ENCODE measurements around the gene TUT7. TPM values are rescaled to one million over a fixed set of nuclear protein-coding genes. Genes with fewer than 3 reads are reported as not detected.
"Not testable (repeated sequence)": the region's sequence is repeated elsewhere in the genome, so short reads cannot be mapped to it uniquely, and the experiment has no call there.

Gene TUT7
- total RNA-seq, 1 experiment from 2014 or later, result 12.5 TPM

- H3K27ac ChIP-seq (ENCODE audit: low read length), result no peak overlapping the region
- peaks cover 22% of the 10 kb centered on the region for H3K36me3 ChIP-seq (ENCODE audit: control insufficient read depth, insufficient read depth, low read length)
- no peaks in the 10 kb centered on the region for H3K9me3 ChIP-seq (ENCODE audit: control insufficient read depth, insufficient read depth, low read depth, low read length)
- intact Hi-C loops (cut with micrococcal nuclease; ENCODE audit: unreplicated experiment) (no loop called here), in situ Hi-C loops (cut with HindIII; ENCODE audit: low pct_unique_long_range_greater_than_20kb, low sequenced_read_pairs) (no loop called here)
- no peaks in the 10 kb centered on the region for H3K27me3 ChIP-seq (ENCODE audit: control insufficient read depth, insufficient read depth, low read length)
- H3K4me3 ChIP-seq (ENCODE audit: low read depth in 2 of 2, low read length in 2 of 2), result no peak overlapping the region
- no peaks in the 10 kb centered on the region for H3K4me1 ChIP-seq (ENCODE audit: control insufficient read depth, insufficient read depth, low read length)
- ATAC-seq (no peak), DNase-seq (ENCODE audit: low read depth, low spot score) (no peak)
- BruUV-seq (replicated peaks), result no TSS peak
- no peak for TF ChIP-seq POLR2AphosphoS5 (IDR thresholded peaks at IDR 0.05; ENCODE audit: low read depth, low read length)
- CTCF ChIA-PET, result no interaction called here
- POLR2A ChIA-PET, result no interaction called here
Measured at GRCh38 chr9:86321373-86321772, 32.8 kb downstream of the TUT7 start.

GRCh38 chr9:86318187-86318586, 36.0 kb downstream of the TUT7 start:
- BruUV-seq (replicated peaks), result no TSS peak
- Histone ChIP-seq H3K36me3 (ENCODE audit: control insufficient read depth, insufficient read depth, low read length) (peaks cover 14% of the 10 kb centered on the region), H3K27ac (ENCODE audit: low read length) (no peak overlapping the region), H3K4me1 (ENCODE audit: control insufficient read depth, insufficient read depth, low read length) (no peaks in the 10 kb centered on the region), H3K27me3 (ENCODE audit: control insufficient read depth, insufficient read depth, low read length) (no peaks in the 10 kb centered on the region), H3K9me3 (ENCODE audit: control insufficient read depth, insufficient read depth, low read depth, low read length) (no peaks in the 10 kb centered on the region), H3K4me3 (ENCODE audit: low read depth in 2 of 2, low read length in 2 of 2) (no peak overlapping the region)
- intact Hi-C loops (cut with micrococcal nuclease; ENCODE audit: unreplicated experiment) (no loop called here), in situ Hi-C loops (cut with HindIII; ENCODE audit: low pct_unique_long_range_greater_than_20kb, low sequenced_read_pairs) (no loop called here)
- ATAC-seq, result no peak
- ChIA-PET POLR2A (no interaction called here), CTCF (no interaction called here)
- TF ChIP-seq TCF7L2 (IDR thresholded peaks at IDR 0.05; ENCODE audit: low read depth, low read length), result no peak
- no peak for TF ChIP-seq SIN3A (IDR thresholded peaks at IDR 0.05; ENCODE audit: borderline replicate concordance, insufficient read depth, low read depth, low read length)
- no peak for TF ChIP-seq REST (IDR thresholded peaks at IDR 0.05; ENCODE audit: insufficient read depth in 1 of 2, low read depth in 2 of 2, low read length in 1 of 2)
- no peak for TF ChIP-seq POLR2AphosphoS5 (IDR thresholded peaks at IDR 0.05; ENCODE audit: low read depth, low read length)
- TF ChIP-seq CTCF (IDR thresholded peaks at IDR 0.05), result no peak
- no peak for DNase-seq (ENCODE audit: low read depth, low spot score)

- TF ChIP-seq TCF7L2 (IDR thresholded peaks at IDR 0.05; ENCODE audit: low read depth, low read length), result no peak
- DNase-seq (ENCODE audit: low read depth, low spot score) (no peak), ATAC-seq (no peak)
- Histone ChIP-seq H3K4me1 (ENCODE audit: control insufficient read depth, insufficient read depth, low read length) (no peaks in the 10 kb centered on the region), H3K36me3 (ENCODE audit: control insufficient read depth, insufficient read depth, low read length) (peaks cover 12% of the 10 kb centered on the region), H3K4me3 (ENCODE audit: low read depth in 2 of 2, low read length in 2 of 2) (no peak overlapping the region), H3K27me3 (ENCODE audit: control insufficient read depth, insufficient read depth, low read length) (no peaks in the 10 kb centered on the region), H3K9me3 (ENCODE audit: control insufficient read depth, insufficient read depth, low read depth, low read length) (no peaks in the 10 kb centered on the region), H3K27ac (ENCODE audit: low read length) (no peak overlapping the region)
- intact Hi-C loops (cut with micrococcal nuclease; ENCODE audit: unreplicated experiment) (no loop called here), in situ Hi-C loops (cut with HindIII; ENCODE audit: low pct_unique_long_range_greater_than_20kb, low sequenced_read_pairs) (no loop called here)
- BruUV-seq (replicated peaks), result no TSS peak
- ChIA-PET POLR2A (no interaction called here), CTCF (no interaction called here)
Measured at GRCh38 chr9:86315078-86315477, 39.1 kb downstream of the TUT7 start.

GRCh38 chr9:86312959-86313358, 41.3 kb downstream of the TUT7 start:
- H3K4me3 ChIP-seq (ENCODE audit: low read depth in 2 of 2, low read length in 2 of 2); H3K27me3 ChIP-seq (ENCODE audit: control insufficient read depth, insufficient read depth, low read length); CTCF ChIA-PET; ATAC-seq; DNase-seq (ENCODE audit: low read depth, low spot score); H3K27ac ChIP-seq (ENCODE audit: low read length); intact Hi-C loops (cut with micrococcal nuclease; ENCODE audit: unreplicated experiment); H3K4me1 ChIP-seq (ENCODE audit: control insufficient read depth, insufficient read depth, low read length); POLR2A ChIA-PET; in situ Hi-C loops (cut with HindIII; ENCODE audit: low pct_unique_long_range_greater_than_20kb, low sequenced_read_pairs); H3K9me3 ChIP-seq (ENCODE audit: control insufficient read depth, insufficient read depth, low read depth, low read length); BruUV-seq (replicated peaks); H3K36me3 ChIP-seq (ENCODE audit: control insufficient read depth, insufficient read depth, low read length): not testable (repeated sequence)
